HepG2 (cell line): ENCODE data around the gene APLP1. TPM values are rescaled to one million over a fixed set of nuclear protein-coding genes. Genes with fewer than 3 reads are reported as not detected.

ENCODE experiments used
- ARNT ChIP-seq: fragments of 450-650 bp; IDR thresholded peaks from 2 replicates; pipeline ENCODE4 v1.6.1; 2017
- ATF7-NPFF ChIP-seq: sonication (generic); formaldehyde crosslinking; IDR thresholded peaks from 2 replicates; pipeline ENCODE4 v1.8.1; 2023; ENCODE audit warnings: mild to moderate bottlenecking, low read depth, missing genetic modification reagents, moderate library complexity
- EEA1 ChIP-seq: sonication (generic); formaldehyde crosslinking; IDR thresholded peaks from 2 replicates; pipeline ENCODE4 v1.5.1; 2020; ENCODE audit warnings: mild to moderate bottlenecking, missing genetic modification reagents, borderline replicate concordance
- HIVEP1 ChIP-seq: sonication (generic); formaldehyde crosslinking; IDR thresholded peaks from 2 replicates; pipeline ENCODE4 v1.4.0; 2020; ENCODE audit warnings: mild to moderate bottlenecking, missing genetic modification reagents
- HNF1B ChIP-seq: sonication (generic); formaldehyde crosslinking; IDR thresholded peaks from 2 replicates; pipeline ENCODE4 v1.5.1; 2020; ENCODE audit warnings: mild to moderate bottlenecking, moderate library complexity, missing genetic modification reagents
- KAT8 ChIP-seq: IDR thresholded peaks from 2 replicates; pipeline ENCODE4 v1.6.1; 2016; ENCODE audit warnings: missing genetic modification reagents, missing compliant biosample characterization
- KLF13 ChIP-seq: sonication (generic); formaldehyde crosslinking; IDR thresholded peaks from 2 replicates; pipeline ENCODE4 v1.4.0; 2020; ENCODE audit warnings: mild to moderate bottlenecking, missing genetic modification reagents
- RAD21 ChIP-seq: fragments of 450-650 bp; formaldehyde crosslinking; IDR thresholded peaks from 2 replicates; pipeline ENCODE4 v1.5.0; 2020; ENCODE audit warnings: mild to moderate bottlenecking
- ZFP36 ChIP-seq: fragments of 150-350 bp; IDR thresholded peaks from 2 replicates; pipeline ENCODE4 v1.6.1; 2018; ENCODE audit warnings: borderline replicate concordance, low read length, low read depth; ENCODE audit not compliant: partially characterized antibody
- ZNF180 ChIP-seq: sonication (generic); formaldehyde crosslinking; IDR thresholded peaks from 2 replicates; pipeline ENCODE4 v1.4.0; 2020; ENCODE audit warnings: low read depth, missing genetic modification reagents, borderline replicate concordance
- ZNF354B ChIP-seq: sonication (generic); formaldehyde crosslinking; IDR thresholded peaks from 2 replicates; pipeline ENCODE4 v1.8.0; 2022; ENCODE audit warnings: mild to moderate bottlenecking, missing genetic modification reagents
- ZNF451 ChIP-seq: sonication (generic); formaldehyde crosslinking; IDR thresholded peaks from 2 replicates; pipeline ENCODE4 v1.5.0; 2020; ENCODE audit warnings: mild to moderate bottlenecking, missing genetic modification reagents
- ZNF558 ChIP-seq: sonication (generic); formaldehyde crosslinking; IDR thresholded peaks from 2 replicates; pipeline ENCODE4 v1.9.0; 2022; ENCODE audit warnings: mild to moderate bottlenecking, missing genetic modification reagents, borderline replicate concordance
- ZNF720 ChIP-seq: sonication (generic); formaldehyde crosslinking; IDR thresholded peaks from 2 replicates; pipeline ENCODE4 v1.4.0; 2020; ENCODE audit warnings: missing genetic modification reagents
- ZNF883 ChIP-seq: sonication (generic); formaldehyde crosslinking; IDR thresholded peaks from 2 replicates; pipeline ENCODE4 v1.5.1; 2020; ENCODE audit warnings: mild to moderate bottlenecking, missing genetic modification reagents; ENCODE audit errors: not compliant biosample characterization
- polyA plus RNA-seq, 8 experiments: library from polyadenylated mRNA; depleted of rRNA in 3 of 8; stranded (reverse) in 7 of 8; unstranded in 1 of 8; fragments of >200 nt; fragmentation: Illumina TruSeq in 4 of 8; extraction: Trizol in 4 of 8; gene quantifications; 2 replicates each; pipeline versions ENCODE4 v1.2.1 to v1.2.3, GENCODE V29; 2011 to 2016; ENCODE audit warnings: low read depth in 4 of 8, missing spikeins in 1 of 8, mixed read lengths in 1 of 8; ENCODE audit not compliant: insufficient read depth in 1 of 8
- total RNA-seq, 5 experiments: library from RNA; depleted of rRNA; stranded (reverse); fragments of >200 nt; fragmentation: Illumina TruSeq; extraction: Trizol; gene quantifications; 2 replicates each; pipeline ENCODE4 v1.2.3, GENCODE V29; 2016; ENCODE audit warnings: low read depth in 1 of 5
- TF ChIP-seq, protein P1 (sequence below): sonication (generic); formaldehyde crosslinking; IDR thresholded peaks from 2 replicates; pipeline ENCODE4 v1.8.0; 2022; ENCODE audit warnings: low read depth, missing genetic modification reagents
- TF ChIP-seq, protein P2 (sequence below): sonication (generic); formaldehyde crosslinking; IDR thresholded peaks from 2 replicates; pipeline ENCODE4 v1.4.0; 2020; ENCODE audit warnings: missing genetic modification reagents, mild to moderate bottlenecking, borderline replicate concordance
- TF ChIP-seq, protein P3 (sequence below): sonication (generic); formaldehyde crosslinking; IDR thresholded peaks from 2 replicates; pipeline ENCODE4 v1.4.0; 2020; ENCODE audit warnings: missing genetic modification reagents

Gene APLP1
- total and polyA plus RNA-seq, 2 of the 13 experiments (the other 11 are each of a cell fraction or from before 2014, with no cell fraction given): 2.0 to 2.9 TPM

DNA sequence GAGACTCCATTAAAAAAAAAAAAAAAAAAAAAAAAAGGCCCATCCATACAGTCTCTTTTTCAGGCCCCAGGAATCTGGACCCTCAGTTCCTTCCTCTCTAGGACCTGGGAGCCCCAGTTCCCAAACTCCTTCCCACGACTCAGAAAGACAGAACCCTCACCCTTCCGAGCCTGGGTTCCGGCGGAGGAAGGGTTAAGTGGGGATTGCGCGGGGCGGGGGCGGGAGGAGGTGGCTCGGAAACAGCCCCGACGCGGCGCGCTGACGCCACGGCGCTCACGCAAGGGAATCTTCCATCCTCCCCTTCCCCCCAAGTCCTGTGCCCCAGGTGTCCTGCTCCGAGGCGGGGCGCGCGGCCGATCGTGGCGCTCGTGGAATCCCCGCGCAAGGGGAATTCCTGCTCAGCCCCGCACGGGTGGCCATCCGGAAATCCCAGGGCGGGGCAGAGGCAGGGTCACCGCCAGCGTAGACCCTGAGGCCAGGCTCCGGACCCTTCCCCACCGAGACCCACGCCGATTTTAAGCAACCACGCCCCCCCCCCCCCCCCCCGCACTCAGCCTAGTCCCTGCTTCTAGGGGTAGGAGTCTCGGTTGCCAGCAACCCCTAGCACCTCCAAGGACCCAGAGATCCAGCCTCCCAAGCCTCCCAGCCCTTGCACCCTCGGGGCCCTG is 31.3 kb downstream of the APLP1 start (continued):
- TF ChIP-seq KAT8 (CRISPR knock-in tag) (peak; percentile 54; the same call in 1 of the 2 replicates), ZNF180 (CRISPR knock-in tag) (no peak), RAD21 (CRISPR knock-in tag) (no peak), HNF1B (CRISPR knock-in tag) (no peak), ATF7-NPFF (no peak; the same call in 1 of the 2 replicates), ZNF354B (CRISPR knock-in tag) (no peak), ZNF451 (CRISPR knock-in tag) (peak; percentile 17; the same call in 1 of the 2 replicates), ZNF720 (CRISPR knock-in tag) (no peak), KLF13 (CRISPR knock-in tag) (no peak), EEA1 (CRISPR knock-in tag) (no peak), HIVEP1 (peak; percentile 78), ZNF883 (no peak), ARNT (no peak), ZNF558 (no peak), ZFP36 (no peak)
- TF ChIP-seq, protein P1, sequence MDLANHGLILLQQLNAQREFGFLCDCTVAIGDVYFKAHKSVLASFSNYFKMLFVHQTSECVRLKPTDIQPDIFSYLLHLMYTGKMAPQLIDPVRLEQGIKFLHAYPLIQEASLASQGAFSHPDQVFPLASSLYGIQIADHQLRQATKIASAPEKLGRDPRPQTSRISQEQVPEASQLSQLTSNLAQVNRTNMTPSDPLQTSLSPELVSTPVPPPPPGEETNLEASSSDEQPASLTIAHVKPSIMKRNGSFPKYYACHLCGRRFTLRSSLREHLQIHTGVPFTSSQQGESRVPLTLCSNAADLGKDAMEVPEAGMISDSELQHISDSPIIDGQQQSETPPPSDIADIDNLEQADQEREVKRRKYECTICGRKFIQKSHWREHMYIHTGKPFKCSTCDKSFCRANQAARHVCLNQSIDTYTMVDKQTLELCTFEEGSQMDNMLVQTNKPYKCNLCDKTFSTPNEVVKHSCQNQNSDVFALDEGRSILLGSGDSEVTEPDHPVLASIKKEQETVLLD (CRISPR knock-in tag): no peak
- TF ChIP-seq, protein P2, sequence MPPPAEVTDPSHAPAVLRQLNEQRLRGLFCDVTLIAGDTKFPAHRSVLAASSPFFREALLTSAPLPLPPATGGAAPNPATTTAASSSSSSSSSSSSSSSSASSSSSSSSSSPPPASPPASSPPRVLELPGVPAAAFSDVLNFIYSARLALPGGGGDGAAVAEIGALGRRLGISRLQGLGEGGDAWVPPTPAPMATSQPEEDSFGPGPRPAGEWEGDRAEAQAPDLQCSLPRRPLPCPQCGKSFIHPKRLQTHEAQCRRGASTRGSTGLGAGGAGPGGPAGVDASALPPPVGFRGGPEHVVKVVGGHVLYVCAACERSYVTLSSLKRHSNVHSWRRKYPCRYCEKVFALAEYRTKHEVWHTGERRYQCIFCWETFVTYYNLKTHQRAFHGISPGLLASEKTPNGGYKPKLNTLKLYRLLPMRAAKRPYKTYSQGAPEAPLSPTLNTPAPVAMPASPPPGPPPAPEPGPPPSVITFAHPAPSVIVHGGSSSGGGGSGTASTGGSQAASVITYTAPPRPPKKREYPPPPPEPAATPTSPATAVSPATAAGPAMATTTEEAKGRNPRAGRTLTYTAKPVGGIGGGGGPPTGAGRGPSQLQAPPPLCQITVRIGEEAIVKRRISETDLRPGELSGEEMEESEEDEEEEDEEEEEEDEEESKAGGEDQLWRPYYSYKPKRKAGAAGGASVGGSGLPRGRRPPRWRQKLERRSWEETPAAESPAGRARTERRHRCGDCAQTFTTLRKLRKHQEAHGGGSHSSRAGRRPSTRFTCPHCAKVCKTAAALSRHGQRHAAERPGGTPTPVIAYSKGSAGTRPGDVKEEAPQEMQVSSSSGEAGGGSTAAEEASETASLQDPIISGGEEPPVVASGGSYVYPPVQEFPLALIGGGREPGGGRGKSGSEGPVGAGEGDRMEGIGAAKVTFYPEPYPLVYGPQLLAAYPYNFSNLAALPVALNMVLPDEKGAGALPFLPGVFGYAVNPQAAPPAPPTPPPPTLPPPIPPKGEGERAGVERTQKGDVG: no peak
- TF ChIP-seq, protein P3, sequence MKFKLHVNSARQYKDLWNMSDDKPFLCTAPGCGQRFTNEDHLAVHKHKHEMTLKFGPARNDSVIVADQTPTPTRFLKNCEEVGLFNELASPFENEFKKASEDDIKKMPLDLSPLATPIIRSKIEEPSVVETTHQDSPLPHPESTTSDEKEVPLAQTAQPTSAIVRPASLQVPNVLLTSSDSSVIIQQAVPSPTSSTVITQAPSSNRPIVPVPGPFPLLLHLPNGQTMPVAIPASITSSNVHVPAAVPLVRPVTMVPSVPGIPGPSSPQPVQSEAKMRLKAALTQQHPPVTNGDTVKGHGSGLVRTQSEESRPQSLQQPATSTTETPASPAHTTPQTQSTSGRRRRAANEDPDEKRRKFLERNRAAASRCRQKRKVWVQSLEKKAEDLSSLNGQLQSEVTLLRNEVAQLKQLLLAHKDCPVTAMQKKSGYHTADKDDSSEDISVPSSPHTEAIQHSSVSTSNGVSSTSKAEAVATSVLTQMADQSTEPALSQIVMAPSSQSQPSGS: no peak; the same call in 1 of the 2 replicates
